ENCODE measurements around the gene FBXO5.

FBXO5 gene

DNA sequence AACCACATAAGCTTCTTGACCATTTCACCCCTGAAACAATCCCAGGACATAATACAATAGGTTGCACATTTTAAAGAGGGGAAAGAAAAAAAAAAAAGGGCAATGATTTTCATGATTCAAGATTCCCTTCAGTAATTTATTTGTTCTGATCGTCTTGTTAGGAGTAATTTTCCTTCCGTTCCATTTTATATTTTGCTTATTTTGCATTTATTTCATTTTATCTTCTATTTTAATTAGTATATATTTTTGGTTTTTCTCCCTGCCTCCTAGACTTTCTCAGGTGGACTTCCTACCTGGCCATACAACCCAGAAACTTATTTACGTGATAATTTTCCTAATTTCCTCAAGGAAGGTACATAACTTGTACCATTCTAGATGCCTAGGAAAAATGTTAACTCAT lies 32.6 kb downstream of the FBXO5 start:
- no peak for DNase-seq (ENCODE audit: low read depth)

DNA sequence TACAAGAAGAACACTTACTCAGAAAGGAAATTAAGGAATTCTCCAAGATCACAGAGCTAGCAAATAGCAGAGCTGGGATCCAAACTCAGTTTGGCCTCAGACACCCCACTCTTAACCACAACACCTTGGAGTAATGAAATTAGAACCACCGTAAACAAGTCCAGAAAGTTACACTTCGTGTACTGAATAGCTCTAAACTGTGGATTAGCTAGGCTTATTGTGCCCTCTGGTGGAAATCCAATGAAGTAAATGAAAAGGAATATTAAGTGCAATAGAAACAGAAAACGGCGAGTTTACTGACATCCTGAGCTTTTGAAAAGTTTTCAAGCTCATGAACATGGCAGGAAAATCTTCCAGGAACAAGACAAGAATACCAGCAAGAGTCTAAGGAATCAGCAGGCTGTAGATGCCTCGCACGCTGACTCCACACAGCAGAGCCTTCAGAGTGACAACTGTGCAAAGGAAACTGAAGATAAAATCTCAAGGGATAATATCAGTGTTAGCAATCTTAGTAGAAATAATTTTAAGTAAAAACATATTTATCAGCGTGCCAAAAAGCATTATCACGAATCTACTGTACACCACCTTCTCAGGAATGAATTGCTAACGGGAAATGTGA lies 34.6 kb downstream of the FBXO5 start:
- DNase-seq (ENCODE audit: low read depth), result no peak

DNA sequence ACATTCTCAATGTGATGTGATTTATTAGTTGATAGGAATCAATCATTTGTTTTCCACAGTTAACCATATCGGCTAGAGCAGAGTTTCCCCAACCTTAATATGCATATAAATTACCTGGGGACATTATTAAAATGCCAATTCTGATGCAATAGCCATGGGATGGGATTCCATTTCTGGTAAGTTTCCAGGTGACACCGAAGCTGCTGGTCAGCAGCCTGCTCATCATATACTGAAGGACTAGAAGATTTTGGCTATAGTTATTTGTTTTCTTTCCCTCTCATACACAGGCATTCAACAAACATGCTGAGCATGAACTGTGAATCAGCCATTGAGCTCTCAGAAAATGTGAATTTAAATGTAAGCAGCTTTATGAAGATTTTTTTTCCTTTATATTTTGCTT lies 35.8 kb downstream of the FBXO5 start:
- no peak for DNase-seq (ENCODE audit: low read depth)

GRCh38 chr6:152946484-152946883 lies 36.4 kb downstream of the FBXO5 start:
- no peak for DNase-seq (ENCODE audit: low read depth)

GRCh38 chr6:152943260-152943897 lies 39.5 kb downstream of the FBXO5 start:
- no peak for DNase-seq (ENCODE audit: low read depth)

GRCh38 chr6:152942319-152942869 lies 40.4 kb downstream of the FBXO5 start:
- no peak for DNase-seq (ENCODE audit: low read depth)

- no peak for DNase-seq (ENCODE audit: low read depth)
Observed at GRCh38 chr6:152941746-152942145, 41.1 kb downstream of the FBXO5 start.

DNA sequence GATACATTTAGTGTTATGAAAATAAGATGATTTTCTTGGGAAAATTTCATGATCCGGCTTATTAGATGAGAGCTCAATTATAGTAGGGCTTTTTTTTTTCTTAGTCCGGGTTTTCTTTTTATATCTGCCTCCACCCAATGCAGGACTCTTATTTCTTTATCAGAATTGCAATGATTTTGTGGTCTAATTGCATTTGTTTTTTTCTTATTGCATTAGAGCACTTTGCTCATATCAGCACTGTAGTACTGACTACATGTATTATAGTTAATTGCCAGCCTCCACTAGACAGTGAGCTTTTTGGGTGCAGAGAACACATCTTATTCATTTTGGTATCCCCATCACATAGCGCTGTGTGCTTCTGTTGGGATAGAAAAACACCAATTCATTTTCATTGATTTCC lies 50.0 kb downstream of the FBXO5 start:
- DNase-seq (ENCODE audit: low read depth), result no peak

GRCh38 chr6:152922706-152923105 lies 60.1 kb downstream of the FBXO5 start:
- no peak for DNase-seq (ENCODE audit: low read depth)
